ENCODE measurements around the gene UGT1A5. TPM values are rescaled to one million over a fixed set of nuclear protein-coding genes. Genes with fewer than 3 reads are reported as not detected.
"Not testable (repeated sequence)": the region's sequence is repeated elsewhere in the genome, so short reads cannot be mapped to it uniquely, and the experiment has no call there.

UGT1A5 gene
- total RNA-seq, 2 donors from 2014 or later = 0.41 TPM; not detected in 1

DNA sequence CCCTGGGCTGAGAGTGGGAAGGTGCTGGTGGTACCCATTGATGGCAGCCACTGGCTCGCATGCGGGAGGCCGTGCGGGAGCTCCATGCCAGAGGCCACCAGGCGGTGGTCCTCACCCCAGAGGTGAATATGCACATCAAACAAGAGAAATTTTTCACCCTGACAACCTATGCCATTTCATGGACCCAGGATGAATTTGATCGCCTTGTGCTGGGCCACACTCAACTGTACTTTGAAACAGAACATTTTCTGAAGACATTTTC is 34.5 kb downstream of the UGT1A5 start:
- no peaks in the 10 kb centered on the region for H3K4me1 ChIP-seq (replicated peaks)
- intact Hi-C loops (cut with DNase I) = no loop called here
- no peak overlapping the region for H3K27ac ChIP-seq
- no peaks in the 10 kb centered on the region for H3K36me3 ChIP-seq
- TF ChIP-seq POLR2AphosphoS5 (IDR thresholded peaks at IDR 0.05) (no peak), POLR2A (IDR thresholded peaks at IDR 0.05) (no peak)
- TF ChIP-seq, protein P1, sequence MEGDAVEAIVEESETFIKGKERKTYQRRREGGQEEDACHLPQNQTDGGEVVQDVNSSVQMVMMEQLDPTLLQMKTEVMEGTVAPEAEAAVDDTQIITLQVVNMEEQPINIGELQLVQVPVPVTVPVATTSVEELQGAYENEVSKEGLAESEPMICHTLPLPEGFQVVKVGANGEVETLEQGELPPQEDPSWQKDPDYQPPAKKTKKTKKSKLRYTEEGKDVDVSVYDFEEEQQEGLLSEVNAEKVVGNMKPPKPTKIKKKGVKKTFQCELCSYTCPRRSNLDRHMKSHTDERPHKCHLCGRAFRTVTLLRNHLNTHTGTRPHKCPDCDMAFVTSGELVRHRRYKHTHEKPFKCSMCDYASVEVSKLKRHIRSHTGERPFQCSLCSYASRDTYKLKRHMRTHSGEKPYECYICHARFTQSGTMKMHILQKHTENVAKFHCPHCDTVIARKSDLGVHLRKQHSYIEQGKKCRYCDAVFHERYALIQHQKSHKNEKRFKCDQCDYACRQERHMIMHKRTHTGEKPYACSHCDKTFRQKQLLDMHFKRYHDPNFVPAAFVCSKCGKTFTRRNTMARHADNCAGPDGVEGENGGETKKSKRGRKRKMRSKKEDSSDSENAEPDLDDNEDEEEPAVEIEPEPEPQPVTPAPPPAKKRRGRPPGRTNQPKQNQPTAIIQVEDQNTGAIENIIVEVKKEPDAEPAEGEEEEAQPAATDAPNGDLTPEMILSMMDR (IDR thresholded peaks at IDR 0.05) = no peak
- no peaks in the 10 kb centered on the region for H3K27me3 ChIP-seq (replicated peaks; ENCODE audit: insufficient read depth)
- WGBS = 94% methylated on average over 6 of the region's 6 CpGs
- no peaks in the 10 kb centered on the region for H3K9me3 ChIP-seq
- H3K4me3 ChIP-seq = no peak overlapping the region
- no peak for DNase-seq (ENCODE audit: low spot score)

DNA sequence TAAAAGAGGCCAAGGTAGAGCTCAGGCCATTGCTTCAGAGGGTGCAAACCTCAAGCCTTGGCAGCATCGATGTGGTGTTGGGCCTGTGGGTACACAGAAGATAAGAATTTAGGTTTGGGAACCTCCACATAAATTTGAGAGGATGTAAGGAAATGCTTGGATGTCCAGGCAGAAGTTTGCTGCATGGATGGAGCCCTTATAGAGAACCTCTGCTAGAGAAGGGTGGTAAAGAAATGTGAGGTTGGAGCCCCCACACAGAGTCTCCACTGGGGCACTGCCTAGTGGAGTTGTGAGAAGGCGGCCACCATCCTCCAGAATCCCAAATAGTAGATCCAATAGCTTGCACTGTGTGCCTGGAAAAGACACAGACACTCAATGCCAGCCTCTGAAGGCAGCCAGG is 38.0 kb downstream of the UGT1A5 start:
- H3K4me3 ChIP-seq; H3K27me3 ChIP-seq (replicated peaks; ENCODE audit: insufficient read depth); intact Hi-C loops (cut with DNase I); H3K27ac ChIP-seq; DNase-seq (ENCODE audit: low spot score); H3K36me3 ChIP-seq; H3K4me1 ChIP-seq (replicated peaks); H3K9me3 ChIP-seq: not testable (repeated sequence)
- 91% methylated on average over 2 of the region's 2 CpGs for WGBS

DNA sequence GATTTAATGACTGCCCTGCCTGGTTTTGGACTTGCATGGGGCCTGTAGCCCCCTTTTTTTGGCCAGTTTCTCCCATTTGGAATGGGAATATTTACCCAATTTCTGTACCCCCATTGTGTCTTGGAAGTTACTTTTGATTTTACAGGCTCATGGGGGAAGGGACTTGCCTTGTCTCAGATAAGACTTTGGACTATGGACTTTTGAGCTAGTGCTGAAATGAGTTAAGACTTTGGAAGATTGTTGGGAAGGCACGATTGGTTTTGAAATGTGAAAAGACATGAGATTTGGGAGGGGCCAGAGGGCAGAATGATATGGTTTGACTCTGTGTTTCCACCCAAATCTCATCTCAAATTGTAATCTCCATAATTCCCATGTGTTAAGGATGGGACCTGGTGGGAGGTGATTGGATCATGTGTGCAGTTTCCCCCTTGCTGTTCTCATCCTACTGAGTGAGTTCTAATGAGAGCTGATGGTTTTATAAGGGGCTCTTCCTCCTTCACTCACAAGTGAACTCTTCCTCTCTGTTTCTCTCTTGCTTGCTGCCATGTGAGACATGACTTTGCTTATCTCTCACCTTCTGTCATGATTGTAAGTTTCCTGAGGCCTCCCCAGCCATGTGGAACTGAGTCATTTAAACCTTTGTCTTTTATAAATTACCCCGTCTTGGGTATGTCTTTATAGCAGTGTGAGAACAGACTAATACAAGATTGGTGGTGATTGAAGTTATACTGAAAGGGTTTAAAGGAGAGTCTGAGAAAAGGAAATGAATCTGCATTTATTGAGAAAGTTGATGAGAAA is 38.7 kb downstream of the UGT1A5 start:
- H3K9me3 ChIP-seq; H3K27me3 ChIP-seq (replicated peaks; ENCODE audit: insufficient read depth); H3K4me1 ChIP-seq (replicated peaks); H3K27ac ChIP-seq; H3K4me3 ChIP-seq; intact Hi-C loops (cut with DNase I); H3K36me3 ChIP-seq; DNase-seq (ENCODE audit: low spot score): not testable (repeated sequence)
- 76% methylated on average over 2 of the region's 2 CpGs for WGBS

DNA sequence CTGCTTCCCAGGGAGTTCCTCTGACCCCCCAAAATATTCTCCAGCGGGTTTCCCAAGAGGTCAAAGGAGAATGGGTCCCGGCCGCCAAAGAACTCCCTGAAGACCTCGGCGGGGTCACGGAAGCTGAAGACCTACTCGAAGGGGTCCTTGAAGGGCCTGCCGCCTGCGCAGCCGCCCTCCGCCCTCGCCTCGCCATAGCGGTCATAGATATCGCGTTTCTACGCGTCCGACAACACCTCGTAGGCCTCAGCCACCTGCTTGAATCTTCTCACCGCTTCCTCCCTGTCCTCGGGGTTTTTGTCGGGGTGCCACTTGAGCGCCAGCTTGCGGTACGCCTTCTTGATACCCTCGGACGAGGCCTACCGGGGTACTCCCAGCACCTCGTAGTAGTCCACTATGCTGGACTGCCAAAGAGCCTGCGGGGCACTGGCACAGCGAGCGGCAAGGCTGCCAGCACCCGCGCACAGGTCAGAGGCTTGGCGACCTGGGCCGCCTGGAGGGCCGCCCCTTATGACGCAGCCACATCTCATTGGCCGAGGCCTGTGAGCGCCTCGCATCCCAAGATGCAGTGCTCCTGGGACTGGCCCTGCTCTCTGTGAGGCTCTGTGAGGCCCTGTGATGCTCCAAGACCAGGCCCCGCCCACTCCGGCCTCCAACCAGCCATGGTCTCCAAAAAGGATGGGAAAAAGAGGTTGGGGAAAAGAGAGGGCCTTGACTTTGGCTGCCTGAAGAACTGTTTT is 42.3 kb downstream of the UGT1A5 start:
- H3K36me3 ChIP-seq = no peaks in the 10 kb centered on the region
- no peak overlapping the region for H3K27ac ChIP-seq
- H3K27me3 ChIP-seq (replicated peaks; ENCODE audit: insufficient read depth) = no peaks in the 10 kb centered on the region
- no peak for TF ChIP-seq POLR2A (IDR thresholded peaks at IDR 0.05)
- TF ChIP-seq, protein P1 (IDR thresholded peaks at IDR 0.05) = no peak
- no peak for TF ChIP-seq POLR2AphosphoS5 (IDR thresholded peaks at IDR 0.05)
- H3K4me3 ChIP-seq = no peak overlapping the region
- 95% methylated on average over 40 of the region's 44 CpGs for WGBS
- no peak for DNase-seq (ENCODE audit: low spot score)
- intact Hi-C loops (cut with DNase I) = no loop called here
- H3K9me3 ChIP-seq = no peaks in the 10 kb centered on the region
- H3K4me1 ChIP-seq (replicated peaks) = no peaks in the 10 kb centered on the region

DNA sequence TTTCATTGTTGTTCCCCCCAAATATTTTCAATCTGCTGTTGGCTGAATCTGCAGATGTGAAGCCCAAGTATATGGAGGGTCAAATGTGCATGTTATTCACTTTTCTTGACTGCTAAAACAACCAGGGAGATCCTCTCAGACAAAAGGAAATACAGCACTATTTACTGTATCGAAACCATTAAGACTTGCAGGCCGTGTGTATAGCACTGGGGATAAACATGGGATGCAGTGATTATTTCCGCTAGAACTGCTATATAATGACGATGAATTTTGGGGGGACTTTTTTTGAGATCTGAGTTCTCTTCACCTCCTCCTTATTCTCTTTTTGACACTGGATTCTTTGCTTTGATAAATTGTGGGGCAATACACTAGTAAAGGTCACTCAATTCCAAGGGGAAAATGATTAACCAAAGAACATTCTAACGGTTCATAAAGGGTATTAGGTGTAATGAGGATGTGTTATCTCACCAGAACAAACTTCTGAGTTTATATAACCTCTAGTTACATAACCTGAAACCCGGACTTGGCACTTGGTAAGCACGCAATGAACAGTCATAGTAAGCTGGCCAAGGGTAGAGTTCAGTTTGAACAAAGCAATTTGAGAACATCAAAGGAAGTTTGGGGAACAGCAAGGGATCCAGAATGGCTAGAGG is 43.8 kb downstream of the UGT1A5 start:
- Histone ChIP-seq H3K36me3 (no peaks in the 10 kb centered on the region), H3K4me1 (replicated peaks) (no peaks in the 10 kb centered on the region), H3K27me3 (replicated peaks; ENCODE audit: insufficient read depth) (no peaks in the 10 kb centered on the region), H3K9me3 (no peaks in the 10 kb centered on the region), H3K4me3 (no peak overlapping the region), H3K27ac (no peak overlapping the region)
- DNase-seq (ENCODE audit: low spot score) = no peak
- intact Hi-C loops (cut with DNase I) = no loop called here
- no peak for TF ChIP-seq POLR2A (IDR thresholded peaks at IDR 0.05)
- TF ChIP-seq, protein P1 (IDR thresholded peaks at IDR 0.05) = no peak
- 65% methylated on average over 7 of the region's 7 CpGs for WGBS
